ENCODE data around the gene SPOCD1.

Gene SPOCD1

GRCh38 chr1:31797216-31797615, 18.6 kb downstream of the SPOCD1 start:
- Histone ChIP-seq H3K27me3 (ENCODE audit: control insufficient read depth, insufficient read depth, low read length) (peaks cover 8% of the 10 kb centered on the region), H3K9me3 (ENCODE audit: control insufficient read depth, low read length) (no peaks in the 10 kb centered on the region), H3K4me3 (ENCODE audit: low read length) (no peak overlapping the region), H3K4me1 (ENCODE audit: control insufficient read depth, insufficient read depth, low read length) (peaks cover 7% of the 10 kb centered on the region), H3K9ac (ENCODE audit: low read length) (no peak overlapping the region), H3K36me3 (ENCODE audit: control insufficient read depth, insufficient read depth, low read length) (no peaks in the 10 kb centered on the region)

- Histone ChIP-seq H3K27me3 (ENCODE audit: control insufficient read depth, insufficient read depth, low read length) (peaks cover 8% of the 10 kb centered on the region), H3K9me3 (ENCODE audit: control insufficient read depth, low read length) (no peaks in the 10 kb centered on the region), H3K9ac (ENCODE audit: low read length) (no peak overlapping the region), H3K4me1 (ENCODE audit: control insufficient read depth, insufficient read depth, low read length) (peaks cover 7% of the 10 kb centered on the region), H3K4me3 (ENCODE audit: low read length) (no peak overlapping the region), H3K36me3 (ENCODE audit: control insufficient read depth, insufficient read depth, low read length) (no peaks in the 10 kb centered on the region)
These were observed 19.1 kb downstream of the SPOCD1 start for GRCh38 chr1:31796707-31797106.

DNA sequence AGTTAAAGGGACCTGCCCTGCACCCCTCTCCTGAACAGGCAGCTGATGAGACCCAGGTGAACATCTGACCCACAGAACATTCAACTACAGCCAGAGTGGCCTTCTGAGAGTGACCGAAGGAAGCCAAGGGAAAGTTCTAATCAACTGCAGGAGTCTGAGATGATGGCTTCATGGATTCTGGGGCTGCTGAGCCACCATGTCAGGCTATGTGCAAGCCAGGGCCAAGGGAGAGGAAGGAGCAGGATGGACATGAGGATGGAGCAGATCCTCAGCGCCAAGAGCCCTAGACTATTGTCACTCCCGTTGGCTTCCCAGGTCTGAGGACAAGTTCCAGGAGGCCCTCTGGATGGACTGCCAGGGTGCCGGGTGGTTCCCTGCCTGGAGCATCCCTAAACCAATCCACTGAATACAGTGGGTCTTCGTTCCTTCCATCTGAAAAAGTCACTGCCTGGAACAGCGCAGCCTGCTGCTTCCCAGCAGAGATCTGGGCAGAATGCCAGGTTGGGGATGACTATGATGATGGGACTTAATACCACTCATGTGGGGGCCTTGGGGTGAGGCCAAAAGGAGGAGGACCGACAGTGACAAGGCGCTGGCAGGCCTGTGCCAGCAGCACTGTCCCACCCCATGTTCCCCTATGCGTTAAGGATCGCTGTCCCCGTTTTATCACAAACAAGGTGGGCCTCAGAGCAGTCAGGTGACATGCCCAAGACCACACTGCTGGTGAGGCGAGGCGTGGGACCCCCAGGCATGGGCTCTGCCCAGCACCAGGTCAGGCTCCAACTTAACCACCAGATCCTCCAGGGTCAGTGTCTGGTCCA, 19.8 kb downstream of the SPOCD1 start:
- no peak overlapping the region for H3K4me3 ChIP-seq (ENCODE audit: low read length)
- H3K4me1 ChIP-seq (ENCODE audit: control insufficient read depth, insufficient read depth, low read length), result peaks cover 7% of the 10 kb centered on the region
- no peak overlapping the region for H3K9ac ChIP-seq (ENCODE audit: low read length)
- H3K36me3 ChIP-seq (ENCODE audit: control insufficient read depth, insufficient read depth, low read length), result no peaks in the 10 kb centered on the region
- H3K27me3 ChIP-seq (ENCODE audit: control insufficient read depth, insufficient read depth, low read length), result peaks cover 8% of the 10 kb centered on the region
- no peaks in the 10 kb centered on the region for H3K9me3 ChIP-seq (ENCODE audit: control insufficient read depth, low read length)

- H3K4me3 ChIP-seq (ENCODE audit: low read length), result no peak overlapping the region
- no peaks in the 10 kb centered on the region for H3K9me3 ChIP-seq (ENCODE audit: control insufficient read depth, low read length)
- peaks cover 7% of the 10 kb centered on the region for H3K4me1 ChIP-seq (ENCODE audit: control insufficient read depth, insufficient read depth, low read length)
- no peak overlapping the region for H3K9ac ChIP-seq (ENCODE audit: low read length)
- H3K36me3 ChIP-seq (ENCODE audit: control insufficient read depth, insufficient read depth, low read length), result no peaks in the 10 kb centered on the region
- H3K27me3 ChIP-seq (ENCODE audit: control insufficient read depth, insufficient read depth, low read length), result peaks cover 8% of the 10 kb centered on the region
These were observed 20.6 kb downstream of the SPOCD1 start for GRCh38 chr1:31795096-31795675.

DNA sequence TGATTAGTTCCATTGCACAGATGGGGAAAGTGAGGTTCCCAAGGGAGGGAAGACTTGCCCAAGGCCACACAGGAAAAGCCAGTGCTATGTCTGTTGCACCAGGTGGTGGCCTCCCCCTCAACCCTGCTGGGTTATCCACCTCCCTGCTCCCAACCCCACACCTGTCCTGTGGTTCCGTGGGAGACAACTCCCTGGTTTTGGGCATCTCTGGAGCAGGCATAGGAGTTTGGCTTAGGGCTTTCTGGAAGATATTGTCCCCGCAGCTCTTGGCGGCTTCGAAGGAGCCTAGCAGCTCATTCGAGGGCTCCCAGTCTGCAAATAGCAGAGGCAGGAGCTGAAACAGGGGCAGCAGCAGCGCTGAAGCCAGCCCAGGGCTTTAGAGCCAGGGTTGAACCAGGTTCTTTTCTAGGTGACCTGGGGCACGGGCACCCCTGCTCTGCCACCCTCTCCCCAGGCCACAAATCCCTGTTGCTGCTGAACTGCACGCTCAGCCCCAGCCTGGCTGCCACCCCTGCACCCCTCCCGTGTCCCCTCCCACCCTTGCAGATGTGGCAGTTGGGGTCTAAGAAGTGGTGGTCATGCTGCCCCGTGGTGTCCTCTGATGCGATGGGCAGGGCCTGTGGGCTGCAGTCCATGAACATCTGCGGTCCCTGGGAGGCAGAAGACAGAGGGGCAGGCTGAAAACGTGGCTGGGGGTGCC, 22.1 kb downstream of the SPOCD1 start:
- H3K9ac ChIP-seq (ENCODE audit: low read length), result no peak overlapping the region
- H3K27me3 ChIP-seq (ENCODE audit: control insufficient read depth, insufficient read depth, low read length), result peaks cover 5% of the 10 kb centered on the region
- H3K4me3 ChIP-seq (ENCODE audit: low read length), result no peak overlapping the region
- H3K9me3 ChIP-seq (ENCODE audit: control insufficient read depth, low read length), result no peaks in the 10 kb centered on the region
- no peaks in the 10 kb centered on the region for H3K36me3 ChIP-seq (ENCODE audit: control insufficient read depth, insufficient read depth, low read length)
- peaks cover 6% of the 10 kb centered on the region for H3K4me1 ChIP-seq (ENCODE audit: control insufficient read depth, insufficient read depth, low read length)

DNA sequence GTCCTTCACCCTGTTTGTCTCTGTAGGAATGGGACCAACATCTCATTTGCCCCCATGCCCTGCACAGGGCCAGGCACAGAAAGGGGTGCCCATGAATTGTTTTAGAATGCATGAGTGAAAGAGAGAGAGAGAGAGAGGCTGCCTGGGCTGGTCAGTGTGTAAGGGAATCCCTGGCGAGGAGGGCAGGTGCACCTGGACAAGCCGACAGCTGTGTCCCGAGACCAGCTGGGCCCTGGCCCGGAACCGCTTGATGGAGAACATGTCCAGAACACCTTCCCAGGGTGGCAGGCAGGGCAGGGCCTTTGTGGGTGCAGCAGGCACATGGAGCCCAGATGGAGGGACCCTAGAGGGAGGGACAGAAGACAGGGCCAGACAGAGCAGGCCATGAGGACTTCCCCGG, 22.7 kb downstream of the SPOCD1 start:
- H3K36me3 ChIP-seq (ENCODE audit: control insufficient read depth, insufficient read depth, low read length), result no peaks in the 10 kb centered on the region
- no peak overlapping the region for H3K9ac ChIP-seq (ENCODE audit: low read length)
- no peaks in the 10 kb centered on the region for H3K27me3 ChIP-seq (ENCODE audit: control insufficient read depth, insufficient read depth, low read length)
- no peak overlapping the region for H3K4me3 ChIP-seq (ENCODE audit: low read length)
- no peaks in the 10 kb centered on the region for H3K9me3 ChIP-seq (ENCODE audit: control insufficient read depth, low read length)
- peaks cover 9% of the 10 kb centered on the region for H3K4me1 ChIP-seq (ENCODE audit: control insufficient read depth, insufficient read depth, low read length)

DNA sequence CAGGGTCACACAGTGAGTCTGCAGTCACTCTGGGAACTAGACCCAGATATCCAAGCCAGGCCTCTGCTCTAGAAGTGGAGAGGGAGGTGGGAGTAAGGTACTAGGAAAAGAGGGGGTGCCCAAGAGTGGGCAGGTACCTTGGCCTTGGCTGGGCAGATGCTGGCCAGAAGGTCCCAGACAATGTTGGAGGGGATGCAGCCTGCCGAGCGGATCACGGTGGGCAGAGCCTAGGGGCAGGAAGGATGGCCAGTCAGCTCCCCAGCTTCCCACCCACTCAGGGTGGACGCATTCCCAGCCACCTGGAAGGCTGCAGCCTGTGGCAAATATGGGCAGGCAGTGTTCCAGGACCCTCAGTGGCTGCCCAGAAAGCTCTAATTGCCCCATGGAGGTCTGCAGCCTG, 23.3 kb downstream of the SPOCD1 start:
- Histone ChIP-seq H3K9me3 (ENCODE audit: control insufficient read depth, low read length) (no peaks in the 10 kb centered on the region), H3K4me1 (ENCODE audit: control insufficient read depth, insufficient read depth, low read length) (peaks cover 13% of the 10 kb centered on the region), H3K9ac (ENCODE audit: low read length) (no peak overlapping the region), H3K27me3 (ENCODE audit: control insufficient read depth, insufficient read depth, low read length) (no peaks in the 10 kb centered on the region), H3K4me3 (ENCODE audit: low read length) (no peak overlapping the region), H3K36me3 (ENCODE audit: control insufficient read depth, insufficient read depth, low read length) (no peaks in the 10 kb centered on the region)

DNA sequence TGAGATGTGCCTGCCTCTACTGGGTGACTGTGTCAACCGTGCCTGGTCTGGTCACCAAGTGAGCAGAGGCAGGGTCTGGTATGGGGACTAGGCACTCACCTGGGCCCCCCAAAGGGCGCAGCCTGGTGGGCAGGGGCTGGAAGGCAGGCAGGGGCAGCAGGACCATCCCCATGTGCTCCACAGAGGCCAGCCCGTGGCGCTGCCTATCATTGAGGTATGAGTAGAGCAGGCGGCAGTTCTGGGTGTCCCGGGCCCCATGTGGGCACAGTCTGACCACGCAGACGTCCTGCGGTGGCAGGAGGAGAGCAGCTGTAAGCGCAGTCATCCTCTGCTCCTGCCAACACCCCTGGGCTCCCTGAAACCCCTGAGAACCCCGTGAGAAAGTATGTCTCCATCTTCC, 23.7 kb downstream of the SPOCD1 start:
- no peaks in the 10 kb centered on the region for H3K9me3 ChIP-seq (ENCODE audit: control insufficient read depth, low read length)
- peaks cover 13% of the 10 kb centered on the region for H3K4me1 ChIP-seq (ENCODE audit: control insufficient read depth, insufficient read depth, low read length)
- H3K27me3 ChIP-seq (ENCODE audit: control insufficient read depth, insufficient read depth, low read length), result no peaks in the 10 kb centered on the region
- no peak overlapping the region for H3K9ac ChIP-seq (ENCODE audit: low read length)
- H3K36me3 ChIP-seq (ENCODE audit: control insufficient read depth, insufficient read depth, low read length), result no peaks in the 10 kb centered on the region
- no peak overlapping the region for H3K4me3 ChIP-seq (ENCODE audit: low read length)

- no peaks in the 10 kb centered on the region for H3K36me3 ChIP-seq (ENCODE audit: control insufficient read depth, insufficient read depth, low read length)
- H3K27me3 ChIP-seq (ENCODE audit: control insufficient read depth, insufficient read depth, low read length), result no peaks in the 10 kb centered on the region
- H3K9ac ChIP-seq (ENCODE audit: low read length), result no peak overlapping the region
These were observed 24.5 kb downstream of the SPOCD1 start for GRCh38 chr1:31791131-31791858.

GRCh38 chr1:31790641-31791091, 25.2 kb downstream of the SPOCD1 start:
- Histone ChIP-seq H3K4me3 (ENCODE audit: low read length) (no peak overlapping the region), H3K9me3 (ENCODE audit: control insufficient read depth, low read length) (no peaks in the 10 kb centered on the region), H3K36me3 (ENCODE audit: control insufficient read depth, insufficient read depth, low read length) (no peaks in the 10 kb centered on the region), H3K9ac (ENCODE audit: low read length) (no peak overlapping the region), H3K27me3 (ENCODE audit: control insufficient read depth, insufficient read depth, low read length) (no peaks in the 10 kb centered on the region), H3K4me1 (ENCODE audit: control insufficient read depth, insufficient read depth, low read length) (peaks cover 19% of the 10 kb centered on the region)

More at GRCh38 chr1:31791131-31791858, 24.5 kb downstream of the SPOCD1 start:
- peaks cover 18% of the 10 kb centered on the region for H3K4me1 ChIP-seq (ENCODE audit: control insufficient read depth, insufficient read depth, low read length)
- H3K9me3 ChIP-seq (ENCODE audit: control insufficient read depth, low read length), result no peaks in the 10 kb centered on the region
- H3K4me3 ChIP-seq (ENCODE audit: low read length), result no peak overlapping the region

- no peak overlapping the region for H3K4me3 ChIP-seq (ENCODE audit: low read length)
- no peaks in the 10 kb centered on the region for H3K36me3 ChIP-seq (ENCODE audit: control insufficient read depth, insufficient read depth, low read length)
- H3K9me3 ChIP-seq (ENCODE audit: control insufficient read depth, low read length), result no peaks in the 10 kb centered on the region
- no peaks in the 10 kb centered on the region for H3K27me3 ChIP-seq (ENCODE audit: control insufficient read depth, insufficient read depth, low read length)
- H3K9ac ChIP-seq (ENCODE audit: low read length), result no peak overlapping the region
- peaks cover 19% of the 10 kb centered on the region for H3K4me1 ChIP-seq (ENCODE audit: control insufficient read depth, insufficient read depth, low read length)
These were observed 25.7 kb downstream of the SPOCD1 start for GRCh38 chr1:31790140-31790539.

All from mucosa of stomach (tissue), 1 donor.